ENCODE measurements around the gene NYNRIN. TPM values are rescaled to one million over a fixed set of nuclear protein-coding genes. Genes with fewer than 3 reads are reported as not detected.

The NYNRIN gene
- total RNA-seq, 1 experiment from 2014 or later, result 0.27 TPM

DNA sequence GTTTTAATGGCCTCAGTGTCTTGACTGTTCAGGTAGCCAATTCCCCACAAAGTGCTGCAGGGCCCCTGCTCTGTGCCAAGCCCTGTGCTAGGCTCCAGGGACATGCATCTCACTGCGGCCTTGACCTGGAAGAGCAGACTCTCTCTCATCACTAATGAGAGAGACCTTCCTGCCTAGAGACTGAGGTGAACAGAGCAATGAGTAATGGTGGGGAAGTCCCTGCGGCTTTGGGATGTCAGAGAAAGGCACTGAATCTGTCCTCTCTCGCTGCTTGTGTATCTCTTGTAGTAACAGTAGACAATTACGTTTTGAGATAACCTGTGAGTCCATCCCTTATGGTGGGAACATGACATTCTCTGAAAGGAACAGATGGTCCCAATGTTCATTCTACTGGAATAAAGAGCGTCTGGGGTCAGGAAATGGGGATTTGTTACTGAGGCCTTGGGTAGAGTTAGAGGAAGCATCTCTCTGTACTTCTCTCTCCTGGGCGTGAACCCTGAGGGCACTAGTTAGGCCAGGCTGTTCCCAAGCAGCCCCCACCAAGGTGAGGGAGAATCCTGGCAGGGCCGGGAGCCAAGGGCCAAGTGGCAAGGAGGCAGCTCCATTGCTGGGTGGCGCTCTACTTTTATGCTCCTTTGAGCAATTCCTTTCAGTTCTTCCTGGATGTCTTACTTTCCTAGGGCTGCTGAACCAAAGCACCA lies 17.3 kb upstream of the NYNRIN start:
- Histone ChIP-seq H3K9ac (ENCODE audit: low read length) (no peak overlapping the region), H3K9me3 (ENCODE audit: control insufficient read depth in 1 of 2, insufficient read depth in 1 of 2, low read depth in 1 of 2, low read length in 2 of 2) (no peaks in the 10 kb centered on the region), H3K9me2 (ENCODE audit: insufficient read depth) (no peaks in the 10 kb centered on the region), H3K4me3 (replicated peaks in 1 of 2; ENCODE audit: low read depth in 1 of 2, low read length in 2 of 2) (no peak overlapping the region), H3K79me2 (ENCODE audit: insufficient read depth, low read length) (no peaks in the 10 kb centered on the region), H2AFZ (ENCODE audit: low read depth, low read length, poor library complexity, severe bottlenecking) (no peak overlapping the region), H3K36me3 (ENCODE audit: control insufficient read depth in 1 of 2, insufficient read depth in 2 of 2, low read length in 2 of 2) (no peaks in the 10 kb centered on the region), H3K4me1 (ENCODE audit: control insufficient read depth in 1 of 2, insufficient read depth in 2 of 2, low read length in 2 of 2) (peaks cover 0 to 6% of the 10 kb centered on the region in 2 experiments; a peak in 1 of 4 replicates), H3K27me3 (ENCODE audit: insufficient read depth, low read length) (no peaks in the 10 kb centered on the region), H3K27ac (ENCODE audit: low read depth, low read length) (no peak overlapping the region), H4K20me1 (ENCODE audit: insufficient read depth) (no peaks in the 10 kb centered on the region), H3K4me2 (ENCODE audit: low read length) (no peak overlapping the region)
- POLR2A ChIA-PET, result no interaction called here
- CTCF ChIA-PET, result no interaction called here
- ATAC-seq (no peak), DNase-seq (ENCODE audit: low read depth, low spot score) (no peak)
- no TSS peak for BruUV-seq (replicated peaks)
- TF ChIP-seq POLR2AphosphoS5 (IDR thresholded peaks at IDR 0.05; ENCODE audit: low read depth, low read length) (no peak), YY1 (IDR thresholded peaks at IDR 0.05; ENCODE audit: extremely low read depth, insufficient replicate concordance, low read depth, low read length) (no peak), RAD21 (IDR thresholded peaks at IDR 0.05; ENCODE audit: low read depth) (no peak), ELF1 (IDR thresholded peaks at IDR 0.05; ENCODE audit: borderline replicate concordance, low read depth) (no peak), JUND (IDR thresholded peaks at IDR 0.05) (no peak), ZFX (IDR thresholded peaks at IDR 0.05) (no peak), TCF7L2 (IDR thresholded peaks at IDR 0.05; ENCODE audit: borderline replicate concordance, extremely low read depth, insufficient read depth, insufficient read length) (no peak), EGR1 (IDR thresholded peaks at IDR 0.05; ENCODE audit: low read depth) (no peak), CEBPB (IDR thresholded peaks at IDR 0.05; ENCODE audit: low read depth) (no peak), ZNF274 (IDR thresholded peaks at IDR 0.05; ENCODE audit: low read depth, low read length) (no peak), SP1 (IDR thresholded peaks at IDR 0.05; ENCODE audit: low read depth) (no peak), FOSL1 (IDR thresholded peaks at IDR 0.05; ENCODE audit: low read depth) (no peak), EZH2phosphoT487 (IDR thresholded peaks at IDR 0.05; ENCODE audit: borderline replicate concordance) (no peak), SIN3A (IDR thresholded peaks at IDR 0.05; ENCODE audit: low read depth) (no peak), CBX3 (IDR thresholded peaks at IDR 0.05; ENCODE audit: low read depth) (no peak)
- TF ChIP-seq, protein P1, sequence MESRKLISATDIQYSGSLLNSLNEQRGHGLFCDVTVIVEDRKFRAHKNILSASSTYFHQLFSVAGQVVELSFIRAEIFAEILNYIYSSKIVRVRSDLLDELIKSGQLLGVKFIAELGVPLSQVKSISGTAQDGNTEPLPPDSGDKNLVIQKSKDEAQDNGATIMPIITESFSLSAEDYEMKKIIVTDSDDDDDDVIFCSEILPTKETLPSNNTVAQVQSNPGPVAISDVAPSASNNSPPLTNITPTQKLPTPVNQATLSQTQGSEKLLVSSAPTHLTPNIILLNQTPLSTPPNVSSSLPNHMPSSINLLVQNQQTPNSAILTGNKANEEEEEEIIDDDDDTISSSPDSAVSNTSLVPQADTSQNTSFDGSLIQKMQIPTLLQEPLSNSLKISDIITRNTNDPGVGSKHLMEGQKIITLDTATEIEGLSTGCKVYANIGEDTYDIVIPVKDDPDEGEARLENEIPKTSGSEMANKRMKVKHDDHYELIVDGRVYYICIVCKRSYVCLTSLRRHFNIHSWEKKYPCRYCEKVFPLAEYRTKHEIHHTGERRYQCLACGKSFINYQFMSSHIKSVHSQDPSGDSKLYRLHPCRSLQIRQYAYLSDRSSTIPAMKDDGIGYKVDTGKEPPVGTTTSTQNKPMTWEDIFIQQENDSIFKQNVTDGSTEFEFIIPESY (IDR thresholded peaks at IDR 0.05; ENCODE audit: extremely low read depth, insufficient replicate concordance, low read length), result no peak
- TF ChIP-seq, protein P2, sequence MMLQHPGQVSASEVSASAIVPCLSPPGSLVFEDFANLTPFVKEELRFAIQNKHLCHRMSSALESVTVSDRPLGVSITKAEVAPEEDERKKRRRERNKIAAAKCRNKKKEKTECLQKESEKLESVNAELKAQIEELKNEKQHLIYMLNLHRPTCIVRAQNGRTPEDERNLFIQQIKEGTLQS (IDR thresholded peaks at IDR 0.05), result no peak
- TF ChIP-seq, protein P3, sequence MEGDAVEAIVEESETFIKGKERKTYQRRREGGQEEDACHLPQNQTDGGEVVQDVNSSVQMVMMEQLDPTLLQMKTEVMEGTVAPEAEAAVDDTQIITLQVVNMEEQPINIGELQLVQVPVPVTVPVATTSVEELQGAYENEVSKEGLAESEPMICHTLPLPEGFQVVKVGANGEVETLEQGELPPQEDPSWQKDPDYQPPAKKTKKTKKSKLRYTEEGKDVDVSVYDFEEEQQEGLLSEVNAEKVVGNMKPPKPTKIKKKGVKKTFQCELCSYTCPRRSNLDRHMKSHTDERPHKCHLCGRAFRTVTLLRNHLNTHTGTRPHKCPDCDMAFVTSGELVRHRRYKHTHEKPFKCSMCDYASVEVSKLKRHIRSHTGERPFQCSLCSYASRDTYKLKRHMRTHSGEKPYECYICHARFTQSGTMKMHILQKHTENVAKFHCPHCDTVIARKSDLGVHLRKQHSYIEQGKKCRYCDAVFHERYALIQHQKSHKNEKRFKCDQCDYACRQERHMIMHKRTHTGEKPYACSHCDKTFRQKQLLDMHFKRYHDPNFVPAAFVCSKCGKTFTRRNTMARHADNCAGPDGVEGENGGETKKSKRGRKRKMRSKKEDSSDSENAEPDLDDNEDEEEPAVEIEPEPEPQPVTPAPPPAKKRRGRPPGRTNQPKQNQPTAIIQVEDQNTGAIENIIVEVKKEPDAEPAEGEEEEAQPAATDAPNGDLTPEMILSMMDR (IDR thresholded peaks at IDR 0.05 in 2 of 3, conservative IDR thresholded peaks at IDR 0.05 in 1 of 3; ENCODE audit: borderline replicate concordance in 1 of 3, insufficient read depth in 1 of 3, low read depth in 2 of 3, low read length in 2 of 3), result no peak
- TF ChIP-seq, protein P4, sequence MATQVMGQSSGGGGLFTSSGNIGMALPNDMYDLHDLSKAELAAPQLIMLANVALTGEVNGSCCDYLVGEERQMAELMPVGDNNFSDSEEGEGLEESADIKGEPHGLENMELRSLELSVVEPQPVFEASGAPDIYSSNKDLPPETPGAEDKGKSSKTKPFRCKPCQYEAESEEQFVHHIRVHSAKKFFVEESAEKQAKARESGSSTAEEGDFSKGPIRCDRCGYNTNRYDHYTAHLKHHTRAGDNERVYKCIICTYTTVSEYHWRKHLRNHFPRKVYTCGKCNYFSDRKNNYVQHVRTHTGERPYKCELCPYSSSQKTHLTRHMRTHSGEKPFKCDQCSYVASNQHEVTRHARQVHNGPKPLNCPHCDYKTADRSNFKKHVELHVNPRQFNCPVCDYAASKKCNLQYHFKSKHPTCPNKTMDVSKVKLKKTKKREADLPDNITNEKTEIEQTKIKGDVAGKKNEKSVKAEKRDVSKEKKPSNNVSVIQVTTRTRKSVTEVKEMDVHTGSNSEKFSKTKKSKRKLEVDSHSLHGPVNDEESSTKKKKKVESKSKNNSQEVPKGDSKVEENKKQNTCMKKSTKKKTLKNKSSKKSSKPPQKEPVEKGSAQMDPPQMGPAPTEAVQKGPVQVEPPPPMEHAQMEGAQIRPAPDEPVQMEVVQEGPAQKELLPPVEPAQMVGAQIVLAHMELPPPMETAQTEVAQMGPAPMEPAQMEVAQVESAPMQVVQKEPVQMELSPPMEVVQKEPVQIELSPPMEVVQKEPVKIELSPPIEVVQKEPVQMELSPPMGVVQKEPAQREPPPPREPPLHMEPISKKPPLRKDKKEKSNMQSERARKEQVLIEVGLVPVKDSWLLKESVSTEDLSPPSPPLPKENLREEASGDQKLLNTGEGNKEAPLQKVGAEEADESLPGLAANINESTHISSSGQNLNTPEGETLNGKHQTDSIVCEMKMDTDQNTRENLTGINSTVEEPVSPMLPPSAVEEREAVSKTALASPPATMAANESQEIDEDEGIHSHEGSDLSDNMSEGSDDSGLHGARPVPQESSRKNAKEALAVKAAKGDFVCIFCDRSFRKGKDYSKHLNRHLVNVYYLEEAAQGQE (IDR thresholded peaks at IDR 0.05; ENCODE audit: low read depth), result no peak
- RAD21 ChIA-PET (ENCODE audit: low non-redundant PET in 1 of 2, low total read pairs in 2 of 2, uncharacterized antibody in 2 of 2, unreplicated experiment in 2 of 2), result no interaction called here
- intact Hi-C loops (cut with micrococcal nuclease), result no loop called here

Measured in HCT116 (cell line).